Activated CD8-positive, alpha-beta memory T cell treated with anti-CD3 and anti-CD28 coated beads, Interleukin-2, amount 10 ng/mL, durations not matched to agents 7 days and 5 days (primary cell): ENCODE data around the gene CPNE2. TPM values are rescaled to one million over a fixed set of nuclear protein-coding genes. Genes with fewer than 3 reads are reported as not detected.
"Not testable (repeated sequence)": the region's sequence is repeated elsewhere in the genome, so short reads cannot be mapped to it uniquely, and the experiment has no call there.

Experiments
- ATAC-seq: fragments of 150-1000 bp; cut with Tn5 transposase; one replicate; pipeline ENCODE4 v1.10.0; 2021; ENCODE audit warnings: moderate library complexity
- CTCF ChIA-PET: fragments of 350-600 bp; sonication (Branson Sonifier 250); formaldehyde crosslinking; loops from one replicate; lab custom pipeline; 2021; ENCODE audit warnings: antibody characterized with exemption; lab: Charles Lee
- DNase-seq: peaks from one replicate; pipeline ENCODE4 v3.0.0-alpha.2; 2020
- H3K27ac Mint-ChIP-seq: one replicate; pipeline ENCODE4 v1.8.0; 2021; ENCODE audit warnings: mild to moderate bottlenecking, mixed read lengths
- H3K27me3 Mint-ChIP-seq: one replicate; pipeline ENCODE4 v1.8.0; 2021; ENCODE audit warnings: mixed read lengths
- H3K36me3 Mint-ChIP-seq: one replicate; pipeline ENCODE4 v1.8.0; 2021; ENCODE audit warnings: mild to moderate bottlenecking, mixed read lengths
- H3K4me1 Mint-ChIP-seq: one replicate; pipeline ENCODE4 v1.8.0; 2021; ENCODE audit warnings: mixed read lengths
- H3K4me3 Mint-ChIP-seq: one replicate; pipeline ENCODE4 v1.8.0; 2021; ENCODE audit warnings: mild to moderate bottlenecking, moderate library complexity, mixed read lengths
- H3K9me3 Mint-ChIP-seq: one replicate; pipeline ENCODE4 v1.8.0; 2022; ENCODE audit warnings: low read depth, mixed read lengths
- total RNA-seq, 2 experiments: library from RNA; stranded (reverse); gene quantifications; one replicate each; pipeline ENCODE4 v1.2.3, GENCODE V29; 2021

Gene CPNE2
- total RNA-seq, 2 experiments from 2014 or later: 3.2 to 9.6 TPM

DNA sequence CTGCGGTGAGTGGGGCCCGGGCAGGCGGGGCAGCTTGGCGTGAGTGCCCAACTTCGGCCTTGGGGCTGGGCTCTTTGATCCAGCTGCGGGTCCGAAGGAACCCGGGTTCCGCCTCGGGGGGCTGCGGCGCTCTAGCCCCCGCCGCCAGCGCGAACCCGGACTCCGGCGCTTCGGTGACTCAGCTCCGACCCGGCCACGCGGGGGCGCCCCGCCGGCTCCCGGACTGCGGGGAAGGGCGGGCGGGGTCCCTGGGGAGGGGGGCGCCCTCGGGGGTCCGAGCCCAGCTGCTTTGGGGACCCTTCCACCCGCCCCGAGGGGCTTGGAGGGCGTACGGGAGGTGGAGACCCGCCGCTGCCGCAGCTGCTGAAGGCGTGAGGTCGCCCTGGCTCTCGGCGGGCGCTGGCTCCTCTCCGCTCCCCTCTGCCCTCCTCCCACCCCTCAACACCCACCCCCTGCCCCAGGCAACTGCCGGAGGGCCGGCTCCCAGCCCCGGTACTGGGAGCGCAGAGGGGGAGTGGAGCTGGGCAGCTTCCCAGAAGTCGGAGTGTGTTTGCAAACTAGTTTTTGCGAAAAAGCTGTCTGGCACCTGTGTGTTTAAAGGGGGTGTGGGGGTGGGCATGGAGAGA is 516 bp downstream of the CPNE2 start:
- H3K36me3 Mint-ChIP-seq: no peaks in the 10 kb centered on the region
- H3K9me3 Mint-ChIP-seq: no peaks in the 10 kb centered on the region
- CTCF ChIA-PET: interaction anchor here (0.7 to 3.6 kb wide), 42 partner anchors 9 to 324 kb away, joined by 3 to 27 read pairs (median 4); partner anchors contain the start of genes PSME3IP1 and RSPRY1
- peak; percentile 50 for DNase-seq
- H3K27me3 Mint-ChIP-seq: peaks cover 42% of the 10 kb centered on the region
- H3K27ac Mint-ChIP-seq: no peak overlapping the region
- peaks cover 10% of the 10 kb centered on the region for H3K4me1 Mint-ChIP-seq
- peak; percentile 69 for ATAC-seq
- peak overlapping the region; percentile 56 for H3K4me3 Mint-ChIP-seq

DNA sequence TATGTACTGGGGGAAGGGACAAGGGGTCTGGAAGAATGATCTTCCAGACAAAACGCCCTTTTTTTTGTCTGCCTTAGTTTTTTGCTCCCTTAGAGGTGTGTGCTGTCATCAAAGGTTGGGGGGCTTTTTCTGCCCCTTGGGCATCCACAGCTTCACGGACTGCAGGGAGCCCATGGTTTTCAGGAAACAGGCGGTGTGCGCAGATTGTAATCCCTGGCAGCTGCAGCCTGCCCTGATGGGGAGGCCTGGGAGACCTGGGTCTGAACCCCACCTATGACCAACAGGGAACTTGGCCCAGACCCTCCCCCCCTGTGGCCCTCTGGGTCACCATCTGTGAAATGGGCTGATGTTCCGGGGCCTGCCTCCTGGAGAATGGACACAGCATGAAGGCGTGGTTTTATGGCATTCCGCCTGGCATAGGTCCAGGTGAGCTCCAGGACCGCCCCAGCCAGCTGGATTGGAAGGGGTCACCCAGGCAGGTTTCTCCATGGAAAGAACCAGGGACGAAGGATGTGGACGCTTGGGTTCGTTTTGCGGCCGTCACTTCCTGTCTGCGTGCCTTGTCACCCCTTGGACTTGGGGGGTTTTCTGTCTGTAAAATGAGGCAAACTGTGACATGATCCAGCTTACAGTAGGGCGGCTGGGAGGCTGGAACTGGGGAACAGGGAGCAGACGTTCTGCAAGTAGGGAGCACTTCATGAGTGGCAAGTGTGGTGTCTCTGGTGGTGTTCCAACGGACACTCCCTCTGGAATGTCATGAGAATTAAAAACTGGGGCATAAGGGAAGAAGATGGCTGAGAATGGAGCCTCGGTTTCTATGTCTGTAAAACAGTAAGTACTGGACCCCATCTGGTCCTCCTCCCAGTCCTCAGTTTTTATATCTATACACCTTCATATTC is 1.5 kb downstream of the CPNE2 start:
- H3K27ac Mint-ChIP-seq: no peak overlapping the region
- DNase-seq (no peak), ATAC-seq (no peak)
- peaks cover 19% of the 10 kb centered on the region for H3K4me1 Mint-ChIP-seq
- peak overlapping the region; percentile 56 for H3K4me3 Mint-ChIP-seq
- no peaks in the 10 kb centered on the region for H3K9me3 Mint-ChIP-seq
- H3K27me3 Mint-ChIP-seq: peaks cover 44% of the 10 kb centered on the region
- H3K36me3 Mint-ChIP-seq: no peaks in the 10 kb centered on the region
- CTCF ChIA-PET: interaction anchor here (0.6 to 3.6 kb wide), 29 partner anchors 8 to 206 kb away, joined by 3 to 27 read pairs (median 5); partner anchors contain the start of genes PSME3IP1 and RSPRY1

DNA sequence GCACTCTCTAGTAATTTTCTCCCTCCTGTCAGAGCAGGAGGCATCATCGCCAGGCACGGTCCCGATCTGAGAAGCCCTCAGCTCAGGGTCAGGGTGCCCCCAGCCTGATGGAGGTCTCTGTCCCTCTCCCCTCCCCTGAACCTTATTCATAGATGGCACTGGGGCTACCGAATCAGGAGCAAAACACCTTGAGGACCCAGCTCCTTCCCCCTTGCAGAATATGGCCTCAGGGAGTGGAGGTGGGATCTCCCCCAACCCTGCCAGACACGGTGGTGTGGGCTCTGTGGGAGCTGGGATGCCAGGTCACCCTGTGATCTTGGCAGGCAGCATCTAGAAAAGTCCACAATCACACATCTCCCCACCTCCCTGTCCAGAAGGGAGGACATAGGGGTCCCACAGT is 2.5 kb downstream of the CPNE2 start:
- Mint-ChIP-seq H3K9me3 (no peaks in the 10 kb centered on the region), H3K4me1 (peaks cover 19% of the 10 kb centered on the region), H3K27me3 (peaks cover 39% of the 10 kb centered on the region), H3K27ac (no peak overlapping the region), H3K4me3 (no peak overlapping the region), H3K36me3 (no peaks in the 10 kb centered on the region)
- DNase-seq (no peak), ATAC-seq (no peak)
- CTCF ChIA-PET: interaction anchor here (1.4 to 3.6 kb wide), 4 partner anchors 11 to 73 kb away, joined by 3 to 27 read pairs (median 12); no protein-coding TSS in a partner anchor

DNA sequence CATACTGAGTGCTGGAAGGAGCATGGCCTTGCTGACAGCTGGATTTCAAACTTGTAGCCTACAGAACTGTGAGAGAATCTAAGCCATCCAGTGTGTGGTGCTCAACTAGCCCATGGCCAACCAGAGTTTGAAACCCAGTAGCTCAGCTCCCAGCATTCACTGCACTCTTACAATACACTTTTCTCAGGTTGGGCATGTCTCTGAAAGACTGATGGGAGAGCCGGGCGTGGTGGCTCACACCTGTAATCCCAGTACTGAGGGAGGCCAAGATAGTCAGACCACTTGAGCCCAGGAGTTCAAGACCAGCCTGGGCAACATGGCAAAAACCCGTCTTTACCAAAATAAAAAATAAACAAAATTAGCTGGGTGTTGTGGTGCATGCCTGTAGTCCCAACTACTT is 3.8 kb downstream of the CPNE2 start:
- ATAC-seq (no peak), DNase-seq (no peak)
- Mint-ChIP-seq H3K27me3 (peaks cover 32% of the 10 kb centered on the region), H3K36me3 (no peaks in the 10 kb centered on the region), H3K9me3 (no peaks in the 10 kb centered on the region), H3K4me1 (peaks cover 19% of the 10 kb centered on the region), H3K4me3 (no peak overlapping the region), H3K27ac (no peak overlapping the region)
- CTCF ChIA-PET: interaction anchor here (0.5 to 2.9 kb wide), 5 partner anchors 10 to 71 kb away, joined by 3 to 20 read pairs (median 3); no protein-coding TSS in a partner anchor

DNA sequence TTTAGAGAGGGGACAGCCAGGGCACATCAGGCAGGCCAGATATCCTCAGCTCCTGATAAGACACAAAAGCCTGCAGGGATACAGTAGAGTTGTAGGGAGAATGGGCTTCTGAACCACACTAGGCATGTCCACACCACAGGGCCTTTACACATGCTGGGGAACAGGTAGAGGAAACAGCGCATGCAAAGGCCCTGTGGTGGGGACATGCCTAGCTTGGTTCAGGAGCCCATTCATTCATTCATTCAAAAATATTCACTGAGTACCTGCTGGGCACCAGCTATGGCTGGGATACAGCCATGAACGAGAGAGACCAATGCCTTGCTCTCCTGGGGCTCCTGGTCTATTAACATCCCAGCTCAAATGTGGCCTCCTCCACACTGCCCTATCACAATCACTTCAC is 4.4 kb downstream of the CPNE2 start:
- Mint-ChIP-seq H3K4me3 (no peak overlapping the region), H3K27ac (no peak overlapping the region), H3K36me3 (no peaks in the 10 kb centered on the region), H3K4me1 (peaks cover 16% of the 10 kb centered on the region), H3K27me3 (peaks cover 28% of the 10 kb centered on the region), H3K9me3 (no peaks in the 10 kb centered on the region)
- DNase-seq (no peak), ATAC-seq (no peak)
- CTCF ChIA-PET: interaction anchor here (0.5 to 2.9 kb wide), 3 partner anchors 10 to 65 kb away, joined by 3 to 20 read pairs (median 4); no protein-coding TSS in a partner anchor

DNA sequence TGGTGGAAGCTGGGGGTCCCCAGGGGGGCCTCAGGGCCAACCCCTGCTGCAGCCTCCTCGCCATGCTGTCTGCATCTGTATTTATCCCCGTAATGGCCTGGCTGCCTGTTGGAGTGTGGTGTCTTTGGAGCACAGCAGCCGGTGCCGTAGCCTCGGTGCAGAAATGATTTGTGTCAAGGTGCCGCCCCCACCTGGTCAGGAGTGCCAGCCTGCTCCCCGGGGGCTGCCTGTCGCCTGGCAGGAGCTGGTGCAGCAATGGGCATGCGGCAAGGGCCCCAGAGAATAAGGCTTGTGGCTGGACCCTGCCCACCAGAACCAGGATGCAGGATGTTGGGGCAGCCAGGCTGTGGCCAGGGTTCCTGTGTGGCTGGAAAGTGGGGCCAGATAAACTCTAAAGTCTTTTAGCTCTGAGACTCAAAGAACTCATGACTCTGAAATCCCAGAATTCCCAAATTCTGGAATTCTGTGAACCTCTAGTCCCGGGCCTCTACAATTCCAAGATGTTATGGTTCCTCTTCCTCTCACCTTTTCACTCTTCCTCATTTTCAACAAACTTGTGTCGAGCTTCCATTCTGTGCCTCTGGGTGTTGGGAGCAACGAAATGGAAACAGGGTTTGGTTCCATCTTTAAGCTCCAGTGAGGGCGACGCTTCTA is 5.9 kb downstream of the CPNE2 start:
- H3K27ac Mint-ChIP-seq: no peak overlapping the region
- no peaks in the 10 kb centered on the region for H3K9me3 Mint-ChIP-seq
- H3K27me3 Mint-ChIP-seq: peaks cover 25% of the 10 kb centered on the region
- no peaks in the 10 kb centered on the region for H3K36me3 Mint-ChIP-seq
- H3K4me1 Mint-ChIP-seq: peaks cover 16% of the 10 kb centered on the region
- H3K4me3 Mint-ChIP-seq: no peak overlapping the region
- ATAC-seq (no peak), DNase-seq (no peak)
- CTCF ChIA-PET: interaction anchor here (0.6 to 2.9 kb wide), 4 partner anchors 14 to 134 kb away, joined by 3 to 20 read pairs (median 4); no protein-coding TSS in a partner anchor

DNA sequence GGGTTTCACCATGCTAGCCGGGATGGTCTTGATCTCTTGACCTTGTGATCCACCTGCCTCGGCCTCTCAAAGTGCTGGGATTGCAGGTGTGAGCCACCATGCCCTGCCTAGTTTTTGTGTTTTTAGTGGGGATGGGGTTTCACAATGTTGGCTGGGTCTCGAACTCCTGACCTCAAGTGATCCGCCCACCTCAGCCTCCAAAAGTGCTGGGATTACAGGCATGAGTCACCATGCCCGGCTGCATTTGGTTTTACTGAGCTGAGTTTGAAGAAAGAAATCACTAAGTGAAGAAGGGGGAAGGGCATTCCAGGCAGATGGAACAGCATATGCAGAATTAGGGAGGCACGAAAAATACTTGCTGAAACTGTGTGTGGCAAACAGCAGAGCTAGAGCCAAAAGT is 7.6 kb downstream of the CPNE2 start:
- not testable (repeated sequence) for H3K36me3 Mint-ChIP-seq, H3K4me3 Mint-ChIP-seq, ATAC-seq, DNase-seq, H3K27ac Mint-ChIP-seq, H3K9me3 Mint-ChIP-seq
- CTCF ChIA-PET: interaction anchor here (2.0 to 3.8 kb wide), 2 partner anchors 8 to 16 kb away, joined by 6 to 17 read pairs; partner anchors contain the start of gene CPNE2
- H3K4me1 Mint-ChIP-seq: peaks cover 20% of the 10 kb centered on the region
- peaks cover 15% of the 10 kb centered on the region for H3K27me3 Mint-ChIP-seq

DNA sequence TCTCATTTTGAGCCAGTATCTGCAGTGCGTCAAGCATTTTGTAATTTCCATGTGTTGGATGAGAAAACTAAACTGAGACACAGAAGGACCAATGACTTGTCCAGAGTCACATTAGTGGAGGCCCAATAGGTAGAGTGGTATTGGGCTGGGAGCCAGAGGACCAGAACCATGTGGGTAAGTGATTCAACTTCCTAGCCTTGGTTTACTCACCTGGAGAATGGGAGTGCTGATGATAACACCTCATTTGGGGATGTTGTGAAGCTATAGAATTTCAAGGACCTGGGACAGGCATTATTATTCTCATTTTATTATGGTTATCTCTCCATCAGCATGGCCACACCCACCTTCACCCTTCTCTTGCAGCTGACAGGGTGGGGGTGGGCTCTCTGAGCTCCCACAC is 8.1 kb downstream of the CPNE2 start:
- Mint-ChIP-seq H3K27ac (no peak overlapping the region), H3K36me3 (no peaks in the 10 kb centered on the region), H3K4me1 (peaks cover 23% of the 10 kb centered on the region), H3K27me3 (peaks cover 15% of the 10 kb centered on the region), H3K9me3 (no peaks in the 10 kb centered on the region), H3K4me3 (no peak overlapping the region)
- DNase-seq: no peak
- ATAC-seq: no peak
- CTCF ChIA-PET: interaction anchor here (2.0 to 3.8 kb wide), 3 partner anchors 8 to 27 kb away, joined by 6 to 17 read pairs (median 8); partner anchors contain the start of gene CPNE2

DNA sequence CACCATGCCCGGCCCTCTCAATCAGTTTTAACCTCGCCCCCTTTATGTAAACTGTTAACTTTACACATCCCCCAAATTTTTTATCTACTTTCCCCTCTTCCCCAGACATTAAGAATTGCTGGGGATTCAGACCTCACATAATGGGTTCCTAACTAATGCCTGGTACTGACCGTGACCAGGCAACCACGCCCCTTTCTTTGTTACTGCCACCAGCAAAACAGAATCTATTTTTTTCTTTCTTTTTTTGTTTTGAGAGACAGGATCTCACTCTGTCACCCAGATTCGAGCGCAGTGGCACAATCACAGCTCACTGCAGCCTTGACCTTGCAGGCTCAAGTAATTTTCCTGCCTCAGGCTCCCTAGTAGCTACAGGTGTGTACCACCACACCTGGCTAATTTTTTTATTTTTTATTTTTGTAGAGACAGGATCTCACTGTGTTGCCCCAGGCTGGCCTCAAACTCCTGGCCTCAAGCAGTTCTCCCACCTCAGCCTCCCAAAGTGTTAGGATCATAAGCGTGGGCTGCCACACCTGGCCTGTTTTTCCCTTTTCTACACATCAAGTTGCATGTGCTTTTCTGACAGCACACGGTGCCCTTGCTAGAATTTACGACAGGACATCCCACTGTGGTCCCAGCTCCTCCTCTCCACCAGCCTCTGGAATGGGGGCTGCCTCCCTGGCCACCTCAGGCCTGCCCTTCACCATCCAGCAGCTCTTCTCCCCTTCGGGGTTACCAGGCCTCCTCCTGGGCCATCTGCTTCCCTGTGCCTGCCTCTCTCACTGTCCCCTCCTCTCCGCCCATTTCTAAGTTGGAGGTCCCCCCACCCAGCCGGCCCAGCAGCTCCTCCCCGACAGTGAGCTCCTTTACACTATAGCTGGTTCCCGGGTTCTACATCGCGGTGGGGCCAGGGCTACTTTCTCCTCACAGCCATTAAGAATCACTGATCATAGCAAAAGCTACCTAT is 10.8 kb downstream of the CPNE2 start:
- Mint-ChIP-seq H3K27ac (no peak overlapping the region), H3K27me3 (peaks cover 12% of the 10 kb centered on the region), H3K9me3 (no peaks in the 10 kb centered on the region), H3K4me1 (peaks cover 37% of the 10 kb centered on the region), H3K36me3 (no peaks in the 10 kb centered on the region), H3K4me3 (no peak overlapping the region)
- CTCF ChIA-PET: interaction anchor here (1.2 to 3.8 kb wide), 3 partner anchors 11 to 64 kb away, joined by 3 to 17 read pairs (median 4); partner anchors contain the start of gene CPNE2
- ATAC-seq (no peak), DNase-seq (no peak)

DNA sequence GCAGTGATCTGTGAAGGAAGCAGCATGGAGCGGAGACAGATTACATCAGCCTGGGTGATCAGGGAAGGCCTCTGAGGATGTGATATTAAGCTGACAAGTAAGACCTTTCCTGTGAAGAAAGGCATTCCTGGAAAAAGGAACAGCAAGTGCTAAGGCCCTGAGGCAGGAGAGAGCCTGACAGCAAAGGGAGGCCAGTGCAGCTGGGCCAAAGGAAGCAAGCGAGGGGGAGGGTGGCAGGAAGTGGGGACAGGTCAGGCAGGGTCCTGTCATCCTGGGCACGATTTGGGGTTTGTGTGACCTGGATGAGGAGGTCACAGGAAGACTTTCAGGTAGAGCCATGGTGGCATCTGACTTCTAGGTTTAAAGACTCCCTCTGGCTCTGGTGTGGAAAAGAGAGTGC is 12.3 kb downstream of the CPNE2 start:
- H3K9me3 Mint-ChIP-seq: no peaks in the 10 kb centered on the region
- H3K4me3 Mint-ChIP-seq: no peak overlapping the region
- peak; percentile 46 for ATAC-seq

DNA sequence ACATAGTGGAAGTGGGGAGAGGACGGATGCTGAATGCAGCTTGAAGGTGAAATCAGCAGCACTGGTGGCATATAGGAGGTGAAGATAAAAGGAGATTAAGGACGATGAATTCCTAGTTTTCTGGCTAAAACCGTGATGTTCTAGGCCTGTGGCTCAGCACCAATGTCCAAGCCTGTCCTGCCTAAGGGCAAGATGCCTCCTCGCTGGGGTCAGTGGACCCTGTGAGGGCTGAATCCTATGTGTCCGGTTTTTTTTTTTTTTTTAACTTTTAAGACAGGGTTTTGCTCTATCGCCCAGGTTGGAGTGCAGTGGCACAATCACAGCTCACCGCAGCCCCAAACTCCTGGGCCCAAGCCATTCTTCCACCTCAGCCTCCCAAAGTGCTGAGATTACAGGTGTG is 12.8 kb downstream of the CPNE2 start:
- no peak for ATAC-seq
- CTCF ChIA-PET: interaction anchor here (1.0 to 2.0 kb wide), 2 partner anchors 12 to 24 kb away, joined by 3 to 8 read pairs; partner anchors contain the start of gene CPNE2
- no peaks in the 10 kb centered on the region for H3K36me3 Mint-ChIP-seq
- no peak overlapping the region for H3K27ac Mint-ChIP-seq
- H3K4me3 Mint-ChIP-seq: no peak overlapping the region
- peaks cover 36% of the 10 kb centered on the region for H3K4me1 Mint-ChIP-seq
- H3K27me3 Mint-ChIP-seq: peaks cover 10% of the 10 kb centered on the region
- H3K9me3 Mint-ChIP-seq: no peaks in the 10 kb centered on the region
- DNase-seq: no peak

More for the DNA sequence above, 12.3 kb downstream of the CPNE2 start:
- CTCF ChIA-PET: interaction anchor here (1.0 to 2.0 kb wide), 2 partner anchors 12 to 24 kb away, joined by 3 to 8 read pairs; partner anchors contain the start of gene CPNE2
- Mint-ChIP-seq H3K36me3 (no peaks in the 10 kb centered on the region), H3K27ac (no peak overlapping the region), H3K27me3 (peaks cover 14% of the 10 kb centered on the region), H3K4me1 (peaks cover 36% of the 10 kb centered on the region)
- peak; percentile 70 for DNase-seq

DNA sequence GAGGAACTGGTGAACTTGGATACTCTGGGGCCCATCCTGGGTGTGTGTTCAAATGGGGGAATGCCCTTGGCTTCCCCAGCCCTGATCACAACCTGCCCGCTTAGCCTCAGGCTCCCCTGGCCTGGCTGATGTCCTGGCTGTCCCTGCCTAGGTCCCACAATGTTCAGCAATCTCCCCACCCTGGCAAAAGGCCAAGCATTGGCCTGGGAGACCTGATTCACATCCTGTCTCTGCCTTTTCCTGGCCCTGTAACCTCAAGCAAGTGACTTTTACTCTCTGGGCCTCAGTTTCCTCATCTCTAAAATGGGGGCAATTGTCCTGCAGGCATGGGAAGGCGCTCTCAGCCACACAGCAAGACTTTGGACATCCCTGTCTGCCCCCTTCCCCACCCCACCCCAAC is 14.4 kb downstream of the CPNE2 start:
- no peak for DNase-seq
- H3K27ac Mint-ChIP-seq: no peak overlapping the region

More for the DNA sequence above, 14.4 kb downstream of the CPNE2 start:
- Mint-ChIP-seq H3K9me3 (no peaks in the 10 kb centered on the region), H3K27me3 (peaks cover 5% of the 10 kb centered on the region), H3K4me1 (peaks cover 36% of the 10 kb centered on the region), H3K4me3 (no peak overlapping the region), H3K36me3 (no peaks in the 10 kb centered on the region)
- no peak for ATAC-seq
- CTCF ChIA-PET: interaction anchor here (0.6 to 1.7 kb wide), 4 partner anchors 14 to 76 kb away, joined by 3 to 6 read pairs (median 4); partner anchors contain the start of gene CPNE2
